Epithelial cell of esophagus (primary cell): Measurements from ENCODE around the gene KDM3B.

Experiments
- DNase-seq: peaks from one replicate; pipeline ENCODE4 v3.0.0; 2010; ENCODE audit warnings: low read depth
- H3K4me3 ChIP-seq: 2 replicates; pipeline ENCODE4 v1.5.1; 2011; ENCODE audit warnings: mild to moderate bottlenecking, low read length, control low read depth
- CTCF ChIP-seq: IDR thresholded peaks from 2 replicates; pipeline ENCODE4 v1.5.1; 2011; ENCODE audit warnings: low read depth, mild to moderate bottlenecking, low read length, control low read depth, inconsistent platforms; ENCODE audit not compliant: insufficient read depth; ENCODE audit errors: missing control alignments

The KDM3B gene

GRCh38 chr5:138425079-138425478 is 72.6 kb downstream of the KDM3B start:
- H3K4me3 ChIP-seq = no peak overlapping the region
- no peak for DNase-seq
- no peak for TF ChIP-seq CTCF

- no peak overlapping the region for H3K4me3 ChIP-seq
- no peak for DNase-seq
- no peak for TF ChIP-seq CTCF
Observed at GRCh38 chr5:138435943-138436342, 83.5 kb downstream of the KDM3B start.

- no peak overlapping the region for H3K4me3 ChIP-seq
- DNase-seq = peak; percentile 28
- TF ChIP-seq CTCF = no peak
Observed at GRCh38 chr5:138438003-138438723, 85.7 kb downstream of the KDM3B start.

GRCh38 chr5:138438724-138439476 is 86.4 kb downstream of the KDM3B start, which contains the start of gene REEP2:
Gene REEP2 (plus strand): TSS chr5:138439057. CDS start chr5:138439209, 152 bp downstream.
- DNase-seq = peak; percentile 51
- no peak for TF ChIP-seq CTCF
- H3K4me3 ChIP-seq = peak within 1 kb of the TSS; percentile 40

- peak overlapping the region; percentile 40 for H3K4me3 ChIP-seq
- TF ChIP-seq CTCF = no peak
Observed at GRCh38 chr5:138439477-138440158, 87.1 kb downstream of the KDM3B start.

GRCh38 chr5:138440159-138441073 is 87.9 kb downstream of the KDM3B start:
- no peak for TF ChIP-seq CTCF
- DNase-seq = no peak
- H3K4me3 ChIP-seq = no peak overlapping the region

More at GRCh38 chr5:138439477-138440158, 87.1 kb downstream of the KDM3B start:
- DNase-seq = no peak
